Transverse colon (tissue), 4 donors: Measurements from ENCODE around the gene NEK10. TPM values are rescaled to one million over a fixed set of nuclear protein-coding genes. Genes with fewer than 3 reads are reported as not detected.

ENCODE experiments used
- DNase-seq: peaks from one replicate; pipeline ENCODE4 v3.0.0-alpha.2; 2019
- H3K27ac ChIP-seq, 4 donors: fragments of 200-600 bp; sonication (generic); 2 replicates each; pipeline ENCODE4 v1.5.1; 2016 to 2018; ENCODE audit warnings: inconsistent platforms in 4 of 4
- H3K27me3 ChIP-seq: fragments of 200-600 bp; sonication (generic); 2 replicates; pipeline ENCODE4 v1.5.1; 2017; ENCODE audit warnings: inconsistent platforms
- H3K36me3 ChIP-seq, 4 donors: fragments of 200-600 bp; sonication (generic); 2 replicates each; pipeline ENCODE4 v1.5.1; 2017 to 2019; ENCODE audit warnings: inconsistent platforms in 4 of 4
- H3K4me1 ChIP-seq, 4 donors: fragments of 200-600 bp; sonication (generic); 2 replicates each; pipeline ENCODE4 v1.5.1; 2017 to 2020; ENCODE audit warnings: inconsistent platforms in 4 of 4
- H3K4me3 ChIP-seq, 4 donors: fragments of 200-600 bp; sonication (generic); 1 replicate in 1 of 4; 2 replicates in 3 of 4; pipeline versions ENCODE4 v1.5.1 to v1.6.1; 2017 to 2019; ENCODE audit warnings: inconsistent platforms in 4 of 4
- H3K9me3 ChIP-seq, 2 donors: fragments of 200-600 bp; sonication (generic); 2 replicates each; pipeline ENCODE4 v1.5.1; 2017 to 2019; ENCODE audit warnings: inconsistent platforms in 2 of 2
- EP300 ChIP-seq: sonication (generic); formaldehyde crosslinking; IDR thresholded peaks from one replicate; pipeline ENCODE4 v1.6.1; 2017; ENCODE audit warnings: antibody characterized with exemption, low read depth
- POLR2A ChIP-seq: fragments of 450-650 bp; IDR thresholded peaks from one replicate; pipeline ENCODE4 v1.6.1; 2016; ENCODE audit warnings: antibody characterized with exemption, mild to moderate bottlenecking, moderate library complexity
- POLR2AphosphoS5 ChIP-seq, 3 donors: sonication (generic); formaldehyde crosslinking; IDR thresholded peaks; one replicate each; pipeline ENCODE4 v1.6.1; 2016; ENCODE audit warnings: antibody characterized with exemption in 3 of 3
- WGBS, 2 donors: methylation state at CpG; one replicate each; pipeline ENCODE4 v1.1.5; 2018; ENCODE audit warnings: low coverage in 1 of 2; 5-methylcytosine and 5-hydroxymethylcytosine counted together
- in situ Hi-C, 4 donors: fragments of 200-750 bp; cut with MboI; loops; one replicate each; pipeline versions ENCODE4 v1.15.0 to v1.15.1; 2017; ENCODE audit warnings: low sequenced_read_pairs in 3 of 4, low pct_ligation_motif_present in 1 of 4, low pct_unique_long_range_greater_than_20kb in 1 of 4
- intact Hi-C: fragments of 100-400 bp; cut with DNase I; formaldehyde crosslinking; loops from one replicate; pipeline ENCODE4 v1.15.1; 2023; ENCODE audit warnings: low total_unique reads
- total RNA-seq, 4 donors: library from RNA; depleted of rRNA; stranded (reverse); fragments of >200 nt; gene quantifications; one replicate each; pipeline ENCODE4 v1.1.0, GENCODE V29; 2016
- TF ChIP-seq, protein P1 (sequence below), 5 experiments: fragments of 200-600 bp in 3 of 5; fragments of 450-650 bp in 2 of 5; sonication (generic) in 3 of 5; IDR thresholded peaks; 1 replicate in 2 of 5; 2 replicates in 3 of 5; pipeline ENCODE4 v1.5.1; 2016 to 2017; ENCODE audit warnings: antibody characterized with exemption in 5 of 5, inconsistent platforms in 3 of 5, mild to moderate bottlenecking in 2 of 5, moderate library complexity in 1 of 5

Gene NEK10
- total RNA-seq, 4 donors from 2014 or later: 1.1 to 3.2 (median 1.7) TPM

DNA sequence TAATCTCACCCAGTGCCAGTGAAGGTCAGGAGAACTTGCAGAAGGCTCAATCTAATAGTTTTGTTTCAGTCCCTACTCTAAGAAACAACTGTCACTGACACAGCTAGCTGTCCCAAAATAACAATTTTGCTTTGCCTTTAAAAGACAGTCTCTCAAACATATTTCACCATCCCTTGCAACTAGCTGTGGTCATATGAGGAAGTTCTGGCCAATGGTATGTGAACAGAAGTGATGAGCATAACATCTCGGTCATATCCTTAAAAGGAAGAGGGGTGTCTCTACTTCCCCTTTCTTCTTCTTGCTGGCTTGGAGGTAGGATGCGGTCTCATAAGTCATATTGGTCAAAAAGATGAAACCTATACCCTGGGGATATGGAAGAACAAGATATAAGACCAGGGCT, 198.1 kb downstream of the NEK10 start:
- no peaks in the 10 kb centered on the region for H3K36me3 ChIP-seq
- 67 to 85% methylated on average over 1 to 2 of the region's 2 CpGs for WGBS, 2 donors
- no peak for DNase-seq
- H3K27me3 ChIP-seq: no peaks in the 10 kb centered on the region
- no peaks in the 10 kb centered on the region for H3K9me3 ChIP-seq
- no peak overlapping the region for H3K27ac ChIP-seq
- no peaks in the 10 kb centered on the region for H3K4me1 ChIP-seq
- H3K4me3 ChIP-seq: no peak overlapping the region
- TF ChIP-seq, protein P1, sequence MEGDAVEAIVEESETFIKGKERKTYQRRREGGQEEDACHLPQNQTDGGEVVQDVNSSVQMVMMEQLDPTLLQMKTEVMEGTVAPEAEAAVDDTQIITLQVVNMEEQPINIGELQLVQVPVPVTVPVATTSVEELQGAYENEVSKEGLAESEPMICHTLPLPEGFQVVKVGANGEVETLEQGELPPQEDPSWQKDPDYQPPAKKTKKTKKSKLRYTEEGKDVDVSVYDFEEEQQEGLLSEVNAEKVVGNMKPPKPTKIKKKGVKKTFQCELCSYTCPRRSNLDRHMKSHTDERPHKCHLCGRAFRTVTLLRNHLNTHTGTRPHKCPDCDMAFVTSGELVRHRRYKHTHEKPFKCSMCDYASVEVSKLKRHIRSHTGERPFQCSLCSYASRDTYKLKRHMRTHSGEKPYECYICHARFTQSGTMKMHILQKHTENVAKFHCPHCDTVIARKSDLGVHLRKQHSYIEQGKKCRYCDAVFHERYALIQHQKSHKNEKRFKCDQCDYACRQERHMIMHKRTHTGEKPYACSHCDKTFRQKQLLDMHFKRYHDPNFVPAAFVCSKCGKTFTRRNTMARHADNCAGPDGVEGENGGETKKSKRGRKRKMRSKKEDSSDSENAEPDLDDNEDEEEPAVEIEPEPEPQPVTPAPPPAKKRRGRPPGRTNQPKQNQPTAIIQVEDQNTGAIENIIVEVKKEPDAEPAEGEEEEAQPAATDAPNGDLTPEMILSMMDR (IDR thresholded peaks at IDR 0.05): no peak
- TF ChIP-seq EP300 (no peak), POLR2AphosphoS5 (IDR thresholded peaks at IDR 0.05) (no peak), POLR2A (no peak)
- intact Hi-C loops: no loop called here
- in situ Hi-C loops: no loop called here

- H3K4me1 ChIP-seq: no peaks in the 10 kb centered on the region
- intact Hi-C loops: no loop called here
- H3K36me3 ChIP-seq: no peaks in the 10 kb centered on the region
- TF ChIP-seq POLR2AphosphoS5 (IDR thresholded peaks at IDR 0.05) (no peak), EP300 (no peak), POLR2A (no peak)
- TF ChIP-seq, protein P1 (IDR thresholded peaks at IDR 0.05): no peak
- no peak overlapping the region for H3K27ac ChIP-seq
- H3K27me3 ChIP-seq: no peaks in the 10 kb centered on the region
- 25 to 67% methylated on average over 2 to 3 of the region's 3 CpGs for WGBS, 2 donors
- H3K4me3 ChIP-seq: no peak overlapping the region
- DNase-seq: no peak
- no peaks in the 10 kb centered on the region for H3K9me3 ChIP-seq
- in situ Hi-C loops: no loop called here
These were observed 202.3 kb downstream of the NEK10 start for GRCh38 chr3:27166888-27167287.

GRCh38 chr3:27165321-27165721, 203.9 kb downstream of the NEK10 start:
- DNase-seq: no peak
- Histone ChIP-seq H3K36me3 (no peaks in the 10 kb centered on the region), H3K27ac (peak overlapping the region in 2 of 4 donors; percentile 8 to 25), H3K27me3 (no peaks in the 10 kb centered on the region), H3K4me1 (no peaks in the 10 kb centered on the region), H3K9me3 (no peaks in the 10 kb centered on the region), H3K4me3 (no peak overlapping the region)
- 40 to 82% methylated on average over 1 to 2 of the region's 2 CpGs for WGBS, 2 donors
- intact Hi-C loops (no loop called here), in situ Hi-C loops (no loop called here)
- no peak for TF ChIP-seq POLR2AphosphoS5 (IDR thresholded peaks at IDR 0.05)
- TF ChIP-seq POLR2A: no peak
- TF ChIP-seq, protein P1 (IDR thresholded peaks at IDR 0.05): no peak
- TF ChIP-seq EP300: no peak

- H3K9me3 ChIP-seq: no peaks in the 10 kb centered on the region
- intact Hi-C loops: no loop called here
These were observed 208.3 kb downstream of the NEK10 start for GRCh38 chr3:27160779-27161287.

GRCh38 chr3:27160146-27160545, 209.0 kb downstream of the NEK10 start:
- Histone ChIP-seq H3K9me3 (no peaks in the 10 kb centered on the region), H3K4me1 (peaks cover 0 to 2% (median 0%) of the 10 kb centered on the region in 4 donors), H3K27me3 (no peaks in the 10 kb centered on the region), H3K27ac (no peak overlapping the region), H3K4me3 (no peak overlapping the region), H3K36me3 (no peaks in the 10 kb centered on the region)
- 93 to 94% methylated on average over 3 of the region's 3 CpGs for WGBS, 2 donors
- in situ Hi-C loops: no loop called here
- intact Hi-C loops: no loop called here
- TF ChIP-seq EP300 (no peak), POLR2A (no peak), POLR2AphosphoS5 (IDR thresholded peaks at IDR 0.05) (no peak)
- TF ChIP-seq, protein P1 (IDR thresholded peaks at IDR 0.05): no peak
- no peak for DNase-seq

More at GRCh38 chr3:27160779-27161287, 208.3 kb downstream of the NEK10 start:
- no peak for TF ChIP-seq POLR2A
- TF ChIP-seq POLR2AphosphoS5 (IDR thresholded peaks at IDR 0.05): no peak
- TF ChIP-seq EP300: no peak
- peaks cover 0 to 2% (median 0%) of the 10 kb centered on the region in 4 donors for H3K4me1 ChIP-seq
- in situ Hi-C loops: no loop called here
- no peaks in the 10 kb centered on the region for H3K27me3 ChIP-seq
- DNase-seq: no peak
- H3K27ac ChIP-seq: no peak overlapping the region
- 68 to 85% methylated on average over 2 of the region's 2 CpGs for WGBS, 2 donors
- H3K36me3 ChIP-seq: no peaks in the 10 kb centered on the region
- no peak overlapping the region for H3K4me3 ChIP-seq
